Measurements from ENCODE around the gene RPL35.

RPL35 gene

GRCh38 chr9:124868511-124869465 is 7.0 kb upstream of the RPL35 start:
- TF ChIP-seq GATA2 (IDR thresholded peaks at IDR 0.05; ENCODE audit: low read depth, low read length): no peak
- no peak for TF ChIP-seq GATA3 (IDR thresholded peaks at IDR 0.05; ENCODE audit: low read depth, low read length)

DNA sequence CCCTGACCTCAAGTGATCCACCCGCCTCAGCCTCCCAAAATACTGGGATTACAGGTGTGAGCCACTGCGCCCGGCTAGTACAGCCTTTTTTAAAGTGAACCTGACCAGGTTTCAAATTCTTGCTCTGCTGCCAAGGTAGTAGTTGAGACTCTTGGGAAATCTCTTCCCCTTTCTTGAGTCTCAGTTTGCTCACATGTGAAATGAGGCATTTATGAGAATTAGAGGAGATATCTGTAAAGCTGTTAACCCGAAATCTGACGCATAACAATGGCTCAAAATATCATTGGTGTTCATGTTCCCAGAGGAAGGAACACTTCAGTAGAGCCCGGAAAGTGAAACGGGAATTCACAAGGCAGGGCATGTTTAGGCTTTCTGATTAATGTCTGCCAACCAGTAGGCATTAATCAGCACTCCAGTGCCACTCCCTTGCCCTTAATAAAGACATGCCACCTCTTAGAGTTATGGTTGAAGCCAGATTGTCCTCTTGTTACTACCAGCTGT is 1.7 kb upstream of the RPL35 start:
- no peak for TF ChIP-seq GATA2 (IDR thresholded peaks at IDR 0.05; ENCODE audit: low read depth, low read length)
- TF ChIP-seq GATA3 (IDR thresholded peaks at IDR 0.05; ENCODE audit: low read depth, low read length): no peak

- TF ChIP-seq GATA3 (IDR thresholded peaks at IDR 0.05; ENCODE audit: low read depth, low read length) (no peak), GATA2 (IDR thresholded peaks at IDR 0.05; ENCODE audit: low read depth, low read length) (no peak)
Observed at GRCh38 chr9:124860582-124861341, 995 bp downstream of the RPL35 start.

DNA sequence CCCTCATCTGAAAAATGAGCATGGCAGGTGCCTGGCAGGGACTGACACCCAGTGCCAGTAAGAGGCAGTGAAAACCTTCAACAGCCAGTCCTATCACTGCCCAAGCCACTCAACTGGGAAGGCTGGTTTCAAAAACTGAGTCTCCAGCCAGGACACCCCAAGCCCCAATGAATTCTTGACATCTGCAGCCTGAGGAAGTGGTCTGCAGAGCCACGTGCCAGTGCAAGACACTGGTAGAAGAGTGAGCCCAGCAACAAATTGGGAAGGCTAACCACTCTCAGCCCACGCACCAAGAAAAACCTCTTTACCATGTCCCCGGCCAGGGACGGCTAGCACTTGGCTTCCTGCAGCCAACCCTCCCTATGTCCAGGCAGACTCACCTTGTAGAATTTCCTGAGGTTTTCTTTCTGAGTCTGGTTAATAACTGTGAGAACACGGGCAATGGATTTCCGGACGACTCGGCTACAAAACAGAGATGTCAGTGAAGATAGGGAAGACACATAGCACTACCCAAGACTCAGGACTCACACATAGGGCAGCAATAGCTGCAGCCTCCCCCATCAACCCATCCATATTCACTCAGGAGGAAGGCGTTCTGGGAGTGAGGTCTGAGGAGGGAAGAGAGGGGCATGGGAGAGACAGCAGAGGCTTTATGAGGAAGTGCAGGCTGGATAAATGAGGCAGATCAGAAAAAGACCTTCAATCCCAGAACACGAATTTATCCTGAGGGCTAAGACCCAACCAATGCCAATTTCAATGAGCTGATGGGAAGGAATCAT is 1.8 kb downstream of the RPL35 start:
- no peak for TF ChIP-seq GATA3 (IDR thresholded peaks at IDR 0.05; ENCODE audit: low read depth, low read length)
- no peak for TF ChIP-seq GATA2 (IDR thresholded peaks at IDR 0.05; ENCODE audit: low read depth, low read length)

GRCh38 chr9:124858330-124859046 is 3.3 kb downstream of the RPL35 start:
- TF ChIP-seq GATA2 (IDR thresholded peaks at IDR 0.05; ENCODE audit: low read depth, low read length): no peak

GRCh38 chr9:124857533-124858162 is 4.1 kb downstream of the RPL35 start:
- no peak for TF ChIP-seq GATA2 (IDR thresholded peaks at IDR 0.05; ENCODE audit: low read depth, low read length)
- no peak for TF ChIP-seq GATA3 (IDR thresholded peaks at IDR 0.05; ENCODE audit: low read depth, low read length)

- TF ChIP-seq GATA2 (IDR thresholded peaks at IDR 0.05; ENCODE audit: low read depth, low read length): no peak
- TF ChIP-seq GATA3 (IDR thresholded peaks at IDR 0.05; ENCODE audit: low read depth, low read length): no peak
Observed at GRCh38 chr9:124855944-124856765, 5.6 kb downstream of the RPL35 start.

GRCh38 chr9:124855566-124855943 is 6.2 kb downstream of the RPL35 start:
- no peak for TF ChIP-seq GATA2 (IDR thresholded peaks at IDR 0.05; ENCODE audit: low read depth, low read length)
- TF ChIP-seq GATA3 (IDR thresholded peaks at IDR 0.05; ENCODE audit: low read depth, low read length): no peak

DNA sequence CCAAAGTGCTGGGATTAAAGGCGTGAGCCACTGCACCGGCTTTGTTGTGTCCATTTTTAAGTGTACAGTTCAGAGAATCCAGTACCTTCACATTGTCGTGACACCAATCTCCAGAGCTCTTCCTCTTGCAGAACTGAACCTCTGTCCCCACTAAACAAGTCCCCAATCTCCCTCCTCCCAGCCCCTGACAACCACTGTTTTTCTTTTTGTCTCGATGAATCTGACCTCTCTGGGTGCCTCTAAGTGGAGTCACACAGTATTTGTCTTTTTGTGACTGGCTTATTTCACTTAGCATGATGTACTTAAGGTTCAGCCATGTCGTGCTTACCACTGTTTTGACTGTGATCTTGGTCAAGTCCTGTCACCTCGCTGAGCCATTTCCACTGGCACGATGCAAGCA is 6.9 kb downstream of the RPL35 start:
- no peak for TF ChIP-seq GATA2 (IDR thresholded peaks at IDR 0.05; ENCODE audit: low read depth, low read length)
- TF ChIP-seq GATA3 (IDR thresholded peaks at IDR 0.05; ENCODE audit: low read depth, low read length): no peak

DNA sequence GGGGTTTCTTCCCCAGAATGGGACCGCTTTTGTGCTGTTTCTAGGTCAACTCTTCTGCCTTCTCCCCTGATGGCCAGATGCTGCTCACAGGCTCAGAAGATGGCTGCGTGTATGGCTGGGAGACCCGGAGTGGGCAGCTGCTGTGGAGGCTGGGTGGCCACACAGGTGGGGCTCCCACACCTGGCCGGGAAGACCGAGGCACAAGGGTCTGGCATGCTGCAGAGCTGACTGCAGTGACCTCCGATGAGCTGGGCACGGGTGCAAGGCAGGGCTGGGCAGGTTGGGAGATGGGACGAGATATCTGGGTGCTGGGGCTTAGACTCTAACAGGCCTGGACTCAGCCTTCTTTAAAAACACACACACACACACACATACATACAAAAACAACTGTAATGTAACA is 7.6 kb downstream of the RPL35 start:
- TF ChIP-seq GATA3 (IDR thresholded peaks at IDR 0.05; ENCODE audit: low read depth, low read length) (no peak), GATA2 (IDR thresholded peaks at IDR 0.05; ENCODE audit: low read depth, low read length) (no peak)

- TF ChIP-seq GATA3 (IDR thresholded peaks at IDR 0.05; ENCODE audit: low read depth, low read length) (no peak), GATA2 (IDR thresholded peaks at IDR 0.05; ENCODE audit: low read depth, low read length) (no peak)
Observed at GRCh38 chr9:124853605-124854143, 8.1 kb downstream of the RPL35 start.
